ENCODE results near the gene ZFHX3.

The ZFHX3 gene

DNA sequence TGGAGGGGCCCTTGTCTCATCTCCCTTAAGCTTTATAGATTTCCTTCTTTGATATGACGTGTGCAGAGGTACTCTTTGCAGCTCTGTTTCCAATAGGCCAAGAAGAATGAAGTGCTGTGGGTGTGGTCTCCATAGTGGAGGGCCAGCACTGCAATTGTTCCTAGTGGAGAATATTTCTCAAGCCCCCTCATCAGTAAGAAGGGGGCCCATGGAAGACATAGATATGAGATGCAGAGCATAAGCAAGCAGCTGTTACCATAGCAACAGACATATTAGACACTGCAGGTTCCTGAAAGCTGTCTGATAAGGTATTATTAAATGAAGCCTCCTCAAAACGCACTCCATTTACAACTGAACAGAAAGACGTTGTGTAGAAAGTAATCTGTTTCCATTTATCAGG lies 240.7 kb downstream of the ZFHX3 start:
- H3K4me3 ChIP-seq (ENCODE audit: low read depth, low read length), result no peak overlapping the region
- in situ Hi-C loops (cut with HindIII; ENCODE audit: low sequenced_read_pairs), result no loop called here
- no peak for TF ChIP-seq CTCF (IDR thresholded peaks at IDR 0.05; ENCODE audit: low read depth, low read length, missing control alignments)
- DNase-seq (ENCODE audit: low read depth), result no peak

DNA sequence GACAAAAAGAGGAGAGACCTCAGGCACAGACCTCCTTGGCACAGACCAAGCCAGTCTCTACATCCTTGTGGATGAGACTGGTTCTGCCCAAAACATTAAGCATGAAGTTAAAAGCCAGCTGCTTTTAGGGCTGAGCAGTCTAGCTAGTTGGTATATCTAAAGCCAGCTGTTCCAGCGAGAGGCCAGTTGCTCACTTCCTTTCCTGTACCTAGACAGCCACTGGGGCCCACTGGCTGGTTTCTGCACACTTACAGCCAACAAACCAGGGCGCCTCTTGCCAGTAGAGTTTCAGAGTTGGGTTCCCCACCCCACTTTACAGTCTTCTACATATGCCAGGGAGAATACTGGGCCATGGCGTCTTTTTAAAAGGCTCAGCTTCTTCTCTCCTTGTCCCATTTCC lies 242.4 kb downstream of the ZFHX3 start:
- in situ Hi-C loops (cut with HindIII; ENCODE audit: low sequenced_read_pairs), result no loop called here
- DNase-seq (ENCODE audit: low read depth), result no peak
- TF ChIP-seq CTCF (IDR thresholded peaks at IDR 0.05; ENCODE audit: low read depth, low read length, missing control alignments), result no peak
- H3K4me3 ChIP-seq (ENCODE audit: low read depth, low read length), result no peak overlapping the region

DNA sequence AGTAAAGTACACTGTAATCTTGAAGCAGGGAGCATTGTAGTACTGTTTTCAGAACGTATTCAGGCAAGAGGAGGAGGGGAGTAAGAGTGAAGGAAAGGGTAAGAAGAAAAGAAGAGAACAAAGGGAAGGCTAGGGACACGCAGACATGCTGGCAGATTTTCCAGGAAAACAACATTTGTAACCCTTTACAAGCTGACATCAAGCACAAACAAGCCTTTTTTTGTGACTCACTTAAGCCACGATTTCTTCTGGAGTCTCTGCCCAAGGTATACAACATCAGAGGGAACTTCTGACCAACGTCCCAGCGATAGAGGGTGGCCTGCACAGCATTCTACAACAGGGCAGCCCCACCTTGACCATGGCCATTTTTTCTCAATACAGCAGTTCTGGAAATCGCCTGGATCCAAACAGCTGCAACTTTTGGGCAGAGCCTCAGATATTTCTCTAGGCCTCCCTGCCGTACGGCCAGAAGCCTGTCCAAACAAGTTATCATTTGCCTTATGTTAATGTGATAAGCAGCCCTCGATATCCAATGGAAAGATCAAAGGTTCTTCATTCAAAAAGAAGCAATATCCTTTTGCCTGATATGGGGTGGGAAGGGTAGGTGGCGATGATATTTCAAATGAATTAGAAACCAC lies 247.3 kb downstream of the ZFHX3 start:
- in situ Hi-C loops (cut with HindIII; ENCODE audit: low sequenced_read_pairs), result no loop called here
- no peak overlapping the region for H3K4me3 ChIP-seq (ENCODE audit: low read depth, low read length)
- no peak for DNase-seq (ENCODE audit: low read depth)
- TF ChIP-seq CTCF (IDR thresholded peaks at IDR 0.05; ENCODE audit: low read depth, low read length, missing control alignments), result no peak

- DNase-seq (ENCODE audit: low read depth), result no peak
- TF ChIP-seq CTCF (IDR thresholded peaks at IDR 0.05; ENCODE audit: low read depth, low read length, missing control alignments), result no peak
- no peak overlapping the region for H3K4me3 ChIP-seq (ENCODE audit: low read depth, low read length)
- in situ Hi-C loops (cut with HindIII; ENCODE audit: low sequenced_read_pairs), result no loop called here
Observed at GRCh38 chr16:72798264-72798663, 249.7 kb downstream of the ZFHX3 start.

DNA sequence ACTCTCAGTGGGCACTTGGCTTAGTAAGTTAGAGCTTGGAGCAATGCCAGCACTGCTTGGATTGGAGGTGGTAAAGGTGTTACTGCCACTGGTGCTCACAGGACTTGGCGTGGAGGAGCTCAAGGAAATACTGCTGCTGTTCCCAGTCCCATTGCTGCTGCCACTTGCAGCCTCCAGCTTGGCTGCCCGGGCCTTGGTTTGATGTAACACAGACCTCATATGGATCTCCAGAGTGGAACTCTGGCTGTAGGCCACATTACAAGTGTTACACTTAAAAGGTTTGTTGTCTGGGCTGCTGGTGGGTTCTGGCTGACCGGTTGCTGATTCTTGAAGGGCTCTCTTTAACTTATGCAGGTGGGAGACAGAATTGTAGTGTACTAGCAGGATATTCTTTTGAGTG lies 250.3 kb downstream of the ZFHX3 start:
- no peak for TF ChIP-seq CTCF (IDR thresholded peaks at IDR 0.05; ENCODE audit: low read depth, low read length, missing control alignments)
- no peak for DNase-seq (ENCODE audit: low read depth)
- H3K4me3 ChIP-seq (ENCODE audit: low read depth, low read length), result no peak overlapping the region
- in situ Hi-C loops (cut with HindIII; ENCODE audit: low sequenced_read_pairs), result no loop called here

GRCh38 chr16:72796222-72796621 lies 251.7 kb downstream of the ZFHX3 start:
- H3K4me3 ChIP-seq (ENCODE audit: low read depth, low read length), result no peak overlapping the region
- no peak for TF ChIP-seq CTCF (IDR thresholded peaks at IDR 0.05; ENCODE audit: low read depth, low read length, missing control alignments)
- no peak for DNase-seq (ENCODE audit: low read depth)
- in situ Hi-C loops (cut with HindIII; ENCODE audit: low sequenced_read_pairs), result no loop called here

All from astrocyte of the cerebellum (primary cell).